DMS 273 treated with DMSO at 0.1 percent for 48 hours (cell line): ENCODE data around the gene PTOV1.

Source experiments
- DNase-seq: peaks from one replicate; lab custom pipeline; 2025; lab: John Stamatoyannopoulos, UW

PTOV1 gene

GRCh38 chr19:49889687-49890348 lies 38.9 kb downstream of the PTOV1 start:
- DNase-seq, result peak; percentile 31

- DNase-seq, result no peak
These were observed 39.7 kb downstream of the PTOV1 start for GRCh38 chr19:49890349-49891311.

- DNase-seq, result no peak
These were observed 40.4 kb downstream of the PTOV1 start for GRCh38 chr19:49891393-49891792.

- DNase-seq, result no peak
These were observed 41.8 kb downstream of the PTOV1 start for GRCh38 chr19:49892716-49893115.

- DNase-seq, result no peak
These were observed 43.2 kb downstream of the PTOV1 start for GRCh38 chr19:49894011-49894664.

GRCh38 chr19:49894879-49895565 lies 44.1 kb downstream of the PTOV1 start:
- DNase-seq, result no peak

- no peak for DNase-seq
These were observed 44.8 kb downstream of the PTOV1 start for GRCh38 chr19:49895566-49896297.

- no peak for DNase-seq
These were observed 46.1 kb downstream of the PTOV1 start, which contains the start of gene IL4I1 for GRCh38 chr19:49896863-49897621. IL4I1 (minus strand) TSS chr19:49896887; CDS start chr19:49896160, 727 bp downstream.

- no peak for DNase-seq
These were observed 53.2 kb downstream of the PTOV1 start for GRCh38 chr19:49904136-49904535.

GRCh38 chr19:49906879-49907564 lies 56.1 kb downstream of the PTOV1 start:
- DNase-seq, result no peak

- DNase-seq, result no peak
These were observed 56.9 kb downstream of the PTOV1 start for GRCh38 chr19:49907745-49908446.

- no peak for DNase-seq
These were observed 57.8 kb downstream of the PTOV1 start for GRCh38 chr19:49908480-49909420.

- no peak for DNase-seq
These were observed 59.2 kb downstream of the PTOV1 start for GRCh38 chr19:49910179-49910578.
